ENCODE data around the gene PTH2. TPM values are rescaled to one million over a fixed set of nuclear protein-coding genes. Genes with fewer than 3 reads are reported as not detected.
A peak's percentile ranks its signal among the peaks of the same experiment; 100 is the strongest.

Gene PTH2
- total RNA-seq: not detected

- no peak for DNase-seq (ENCODE audit: low spot score in 2 of 2)
- no peaks in the 10 kb centered on the region for H3K9me3 ChIP-seq
- 5 to 8% methylated on average over 30 to 40 of the region's 42 CpGs for WGBS, 2 donors
- peak within 1 kb of the TSS in 2 of 4 donors; percentile 17 to 29 for H3K4me3 ChIP-seq
- H3K27me3 ChIP-seq: peaks cover 5 to 100% of the 10 kb centered on the region in 2 donors
- TF ChIP-seq EP300 (IDR thresholded peaks at IDR 0.05) (no peak), POLR2A (IDR thresholded peaks at IDR 0.05) (no peak), CTCF (IDR thresholded peaks at IDR 0.05) (no peak)
- H3K4me1 ChIP-seq: peaks cover 0 to 48% (median 19%) of the 10 kb centered on the region in 4 donors
- H3K27ac ChIP-seq: no peak within 1 kb of the TSS
- no peaks in the 10 kb centered on the region for H3K36me3 ChIP-seq
These were observed at the start of gene PTH2 for GRCh38 chr19:49423071-49423984. Gene PTH2, minus strand, starts transcription at chr19:49423441. Its CDS starts 102 bp downstream, at chr19:49423339.

- TF ChIP-seq POLR2A (IDR thresholded peaks at IDR 0.05) (no peak), CTCF (IDR thresholded peaks at IDR 0.05) (no peak), EP300 (IDR thresholded peaks at IDR 0.05) (no peak)
- H3K4me1 ChIP-seq: peaks cover 0 to 50% (median 15%) of the 10 kb centered on the region in 4 donors
- WGBS, 2 donors: 78 to 83% methylated on average over 9 of the region's 9 CpGs
- H3K36me3 ChIP-seq: peaks cover 0 to 24% (median 0%) of the 10 kb centered on the region in 3 donors
- no peak for DNase-seq (ENCODE audit: low spot score in 2 of 2)
- H3K27me3 ChIP-seq: no peaks in the 10 kb centered on the region
- H3K27ac ChIP-seq: no peak overlapping the region
- H3K9me3 ChIP-seq: no peaks in the 10 kb centered on the region
- no peak overlapping the region for H3K4me3 ChIP-seq
These were observed 49.7 kb upstream of the PTH2 start for GRCh38 chr19:49472936-49473335.

GRCh38 chr19:49470615-49470978 lies 47.4 kb upstream of the PTH2 start:
- no peak overlapping the region for H3K4me3 ChIP-seq
- 72 to 76% methylated on average over 8 of the region's 8 CpGs for WGBS, 2 donors
- H3K27ac ChIP-seq: peak overlapping the region in 1 of 4 donors; percentile 82

GRCh38 chr19:49469828-49470614 lies 46.8 kb upstream of the PTH2 start:
- peaks cover 0 to 38% (median 13%) of the 10 kb centered on the region in 4 donors for H3K4me1 ChIP-seq
- H3K36me3 ChIP-seq: peaks cover 0 to 41% (median 0%) of the 10 kb centered on the region in 3 donors
- 78 to 82% methylated on average over 22 to 25 of the region's 25 CpGs for WGBS, 2 donors
- H3K27ac ChIP-seq: peak overlapping the region in 3 of 4 donors; percentile 66 to 82 (median 82)
- no peak overlapping the region for H3K4me3 ChIP-seq
- no peaks in the 10 kb centered on the region for H3K27me3 ChIP-seq
- H3K9me3 ChIP-seq: no peaks in the 10 kb centered on the region
- TF ChIP-seq CTCF (IDR thresholded peaks at IDR 0.05) (peak in 1 of 5 experiments; percentile 34), EP300 (IDR thresholded peaks at IDR 0.05) (no peak), POLR2A (IDR thresholded peaks at IDR 0.05) (no peak)
- DNase-seq (ENCODE audit: low spot score in 2 of 2): no peak

More at GRCh38 chr19:49470615-49470978, 47.4 kb upstream of the PTH2 start:
- H3K9me3 ChIP-seq: no peaks in the 10 kb centered on the region
- no peaks in the 10 kb centered on the region for H3K27me3 ChIP-seq
- DNase-seq (ENCODE audit: low spot score in 2 of 2): no peak
- TF ChIP-seq POLR2A (IDR thresholded peaks at IDR 0.05) (no peak), CTCF (IDR thresholded peaks at IDR 0.05) (no peak), EP300 (IDR thresholded peaks at IDR 0.05) (no peak)
- H3K36me3 ChIP-seq: peaks cover 0 to 35% (median 0%) of the 10 kb centered on the region in 3 donors
- H3K4me1 ChIP-seq: peaks cover 0 to 44% (median 15%) of the 10 kb centered on the region in 4 donors
